Adrenal gland (tissue), 5 donors: Measurements from ENCODE around the gene UNC13B.

Source experiments
- POLR2A ChIP-seq, 2 donors: fragments of 450-650 bp; IDR thresholded peaks; one replicate each; pipeline ENCODE4 v1.6.1; 2017; ENCODE audit warnings: antibody characterized with exemption in 2 of 2, mild to moderate bottlenecking in 2 of 2, moderate library complexity in 1 of 2
- TF ChIP-seq, protein P1 (sequence below), 6 experiments: fragments of 450-650 bp in 4 of 6; fragments of 200-600 bp in 2 of 6; sonication (generic) in 1 of 6; IDR thresholded peaks; 1 replicate in 5 of 6; 2 replicates in 1 of 6; pipeline versions ENCODE4 v1.5.1 to v1.8.0; 2016 to 2021; ENCODE audit warnings: antibody characterized with exemption in 6 of 6, mild to moderate bottlenecking in 2 of 6, moderate library complexity in 1 of 6
- donor health status: DM: no; HTN: no; CAD: no.

GRCh38 chr9:35198191-35198590 is 36.4 kb downstream of the UNC13B start:
- TF ChIP-seq, protein P1, sequence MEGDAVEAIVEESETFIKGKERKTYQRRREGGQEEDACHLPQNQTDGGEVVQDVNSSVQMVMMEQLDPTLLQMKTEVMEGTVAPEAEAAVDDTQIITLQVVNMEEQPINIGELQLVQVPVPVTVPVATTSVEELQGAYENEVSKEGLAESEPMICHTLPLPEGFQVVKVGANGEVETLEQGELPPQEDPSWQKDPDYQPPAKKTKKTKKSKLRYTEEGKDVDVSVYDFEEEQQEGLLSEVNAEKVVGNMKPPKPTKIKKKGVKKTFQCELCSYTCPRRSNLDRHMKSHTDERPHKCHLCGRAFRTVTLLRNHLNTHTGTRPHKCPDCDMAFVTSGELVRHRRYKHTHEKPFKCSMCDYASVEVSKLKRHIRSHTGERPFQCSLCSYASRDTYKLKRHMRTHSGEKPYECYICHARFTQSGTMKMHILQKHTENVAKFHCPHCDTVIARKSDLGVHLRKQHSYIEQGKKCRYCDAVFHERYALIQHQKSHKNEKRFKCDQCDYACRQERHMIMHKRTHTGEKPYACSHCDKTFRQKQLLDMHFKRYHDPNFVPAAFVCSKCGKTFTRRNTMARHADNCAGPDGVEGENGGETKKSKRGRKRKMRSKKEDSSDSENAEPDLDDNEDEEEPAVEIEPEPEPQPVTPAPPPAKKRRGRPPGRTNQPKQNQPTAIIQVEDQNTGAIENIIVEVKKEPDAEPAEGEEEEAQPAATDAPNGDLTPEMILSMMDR (IDR thresholded peaks at IDR 0.05): no peak
- TF ChIP-seq POLR2A (IDR thresholded peaks at IDR 0.05): no peak
